Duodenal mucosa (tissue), 2 donors: ENCODE measurements around the gene KCNQ2.

Source experiments
- H3K27ac ChIP-seq: one replicate; pipeline ENCODE4 v1.7.0; 2013; ENCODE audit warnings: low read depth, low read length
- H3K27me3 ChIP-seq, 2 donors: one replicate each; pipeline ENCODE4 v1.7.0; 2013; ENCODE audit warnings: low read length in 2 of 2, control low read depth in 1 of 2; ENCODE audit not compliant: insufficient read depth in 2 of 2, control insufficient read depth in 1 of 2
- H3K36me3 ChIP-seq, 2 donors: one replicate each; pipeline ENCODE4 v1.7.0; 2013; ENCODE audit warnings: low read length in 2 of 2, control low read depth in 1 of 2; ENCODE audit not compliant: insufficient read depth in 2 of 2, control insufficient read depth in 1 of 2
- H3K4me1 ChIP-seq, 2 donors: one replicate each; pipeline ENCODE4 v1.7.0; 2013; ENCODE audit warnings: low read length in 2 of 2, control low read depth in 1 of 2; ENCODE audit not compliant: insufficient read depth in 2 of 2, control insufficient read depth in 1 of 2
- H3K4me3 ChIP-seq, 2 donors: one replicate each; pipeline ENCODE4 v1.7.0; 2013; ENCODE audit warnings: low read length in 2 of 2, low read depth in 1 of 2
- H3K9ac ChIP-seq, 2 donors: one replicate each; pipeline ENCODE4 v1.7.0; 2013; ENCODE audit warnings: low read length in 2 of 2, low read depth in 1 of 2
- H3K9me3 ChIP-seq, 2 donors: one replicate each; pipeline ENCODE4 v1.7.0; 2013; ENCODE audit warnings: low read length in 2 of 2, control low read depth in 1 of 2; ENCODE audit not compliant: control insufficient read depth in 1 of 2

KCNQ2 gene

GRCh38 chr20:63395723-63396122 lies 76.7 kb downstream of the KCNQ2 start:
- Histone ChIP-seq H3K36me3 (no peaks in the 10 kb centered on the region), H3K4me1 (no peaks in the 10 kb centered on the region), H3K27me3 (no peaks in the 10 kb centered on the region), H3K9me3 (no peaks in the 10 kb centered on the region), H3K4me3 (no peak overlapping the region), H3K9ac (no peak overlapping the region), H3K27ac (no peak overlapping the region)

- no peak overlapping the region for H3K4me3 ChIP-seq
- H3K9ac ChIP-seq = no peak overlapping the region
- H3K27me3 ChIP-seq = no peaks in the 10 kb centered on the region
- H3K9me3 ChIP-seq = no peaks in the 10 kb centered on the region
- H3K27ac ChIP-seq = no peak overlapping the region
- no peaks in the 10 kb centered on the region for H3K4me1 ChIP-seq
- H3K36me3 ChIP-seq = no peaks in the 10 kb centered on the region
Measured at GRCh38 chr20:63394920-63395455, 77.5 kb downstream of the KCNQ2 start.

- Histone ChIP-seq H3K36me3 (no peaks in the 10 kb centered on the region), H3K27ac (no peak overlapping the region), H3K27me3 (no peaks in the 10 kb centered on the region), H3K9ac (no peak overlapping the region), H3K4me1 (no peaks in the 10 kb centered on the region), H3K9me3 (no peaks in the 10 kb centered on the region), H3K4me3 (no peak overlapping the region)
Measured at GRCh38 chr20:63394069-63394919, 78.2 kb downstream of the KCNQ2 start.

GRCh38 chr20:63393566-63393965 lies 78.9 kb downstream of the KCNQ2 start:
- Histone ChIP-seq H3K9ac (no peak overlapping the region), H3K9me3 (no peaks in the 10 kb centered on the region), H3K4me3 (no peak overlapping the region), H3K4me1 (no peaks in the 10 kb centered on the region), H3K27ac (no peak overlapping the region), H3K36me3 (no peaks in the 10 kb centered on the region), H3K27me3 (no peaks in the 10 kb centered on the region)

- no peaks in the 10 kb centered on the region for H3K4me1 ChIP-seq
- H3K4me3 ChIP-seq = no peak overlapping the region
- H3K9ac ChIP-seq = no peak overlapping the region
- H3K9me3 ChIP-seq = peaks cover 3 to 4% of the 10 kb centered on the region in 2 donors
- H3K27ac ChIP-seq = no peak overlapping the region
- H3K27me3 ChIP-seq = no peaks in the 10 kb centered on the region
- H3K36me3 ChIP-seq = no peaks in the 10 kb centered on the region
Measured at GRCh38 chr20:63392465-63393365, 79.7 kb downstream of the KCNQ2 start.

GRCh38 chr20:63387917-63388316 lies 84.5 kb downstream of the KCNQ2 start:
- Histone ChIP-seq H3K9ac (no peak overlapping the region), H3K4me1 (no peaks in the 10 kb centered on the region)

GRCh38 chr20:63387393-63387792 lies 85.1 kb downstream of the KCNQ2 start:
- H3K9me3 ChIP-seq = peaks cover 21% of the 10 kb centered on the region in 2 donors

More at GRCh38 chr20:63387917-63388316, 84.5 kb downstream of the KCNQ2 start:
- Histone ChIP-seq H3K36me3 (no peaks in the 10 kb centered on the region), H3K27me3 (no peaks in the 10 kb centered on the region), H3K27ac (no peak overlapping the region), H3K4me3 (no peak overlapping the region), H3K9me3 (peaks cover 21% of the 10 kb centered on the region in 2 donors)

GRCh38 chr20:63386491-63386890 lies 86.0 kb downstream of the KCNQ2 start:
- H3K36me3 ChIP-seq = no peaks in the 10 kb centered on the region
- peaks cover 0 to 4% of the 10 kb centered on the region in 2 donors for H3K27me3 ChIP-seq

More at GRCh38 chr20:63387393-63387792, 85.1 kb downstream of the KCNQ2 start:
- Histone ChIP-seq H3K9ac (no peak overlapping the region), H3K4me1 (no peaks in the 10 kb centered on the region), H3K27ac (no peak overlapping the region), H3K4me3 (no peak overlapping the region), H3K27me3 (no peaks in the 10 kb centered on the region), H3K36me3 (no peaks in the 10 kb centered on the region)

GRCh38 chr20:63385819-63386218 lies 86.6 kb downstream of the KCNQ2 start:
- Histone ChIP-seq H3K9ac (no peak overlapping the region), H3K36me3 (no peaks in the 10 kb centered on the region), H3K9me3 (peaks cover 21% of the 10 kb centered on the region in 2 donors), H3K4me3 (no peak overlapping the region), H3K4me1 (no peaks in the 10 kb centered on the region), H3K27ac (no peak overlapping the region), H3K27me3 (peaks cover 0 to 4% of the 10 kb centered on the region in 2 donors)

More at GRCh38 chr20:63386491-63386890, 86.0 kb downstream of the KCNQ2 start:
- Histone ChIP-seq H3K4me3 (no peak overlapping the region), H3K4me1 (no peaks in the 10 kb centered on the region), H3K9ac (no peak overlapping the region), H3K9me3 (peaks cover 21% of the 10 kb centered on the region in 2 donors), H3K27ac (no peak overlapping the region)

GRCh38 chr20:63384336-63384735 lies 88.1 kb downstream of the KCNQ2 start:
- Histone ChIP-seq H3K9ac (no peak overlapping the region), H3K36me3 (no peaks in the 10 kb centered on the region), H3K27me3 (peaks cover 0 to 14% of the 10 kb centered on the region in 2 donors), H3K27ac (no peak overlapping the region), H3K9me3 (peaks cover 21% of the 10 kb centered on the region in 2 donors), H3K4me1 (no peaks in the 10 kb centered on the region), H3K4me3 (no peak overlapping the region)
